ENCODE results near the gene OSBPL5.

The OSBPL5 gene, protein sequence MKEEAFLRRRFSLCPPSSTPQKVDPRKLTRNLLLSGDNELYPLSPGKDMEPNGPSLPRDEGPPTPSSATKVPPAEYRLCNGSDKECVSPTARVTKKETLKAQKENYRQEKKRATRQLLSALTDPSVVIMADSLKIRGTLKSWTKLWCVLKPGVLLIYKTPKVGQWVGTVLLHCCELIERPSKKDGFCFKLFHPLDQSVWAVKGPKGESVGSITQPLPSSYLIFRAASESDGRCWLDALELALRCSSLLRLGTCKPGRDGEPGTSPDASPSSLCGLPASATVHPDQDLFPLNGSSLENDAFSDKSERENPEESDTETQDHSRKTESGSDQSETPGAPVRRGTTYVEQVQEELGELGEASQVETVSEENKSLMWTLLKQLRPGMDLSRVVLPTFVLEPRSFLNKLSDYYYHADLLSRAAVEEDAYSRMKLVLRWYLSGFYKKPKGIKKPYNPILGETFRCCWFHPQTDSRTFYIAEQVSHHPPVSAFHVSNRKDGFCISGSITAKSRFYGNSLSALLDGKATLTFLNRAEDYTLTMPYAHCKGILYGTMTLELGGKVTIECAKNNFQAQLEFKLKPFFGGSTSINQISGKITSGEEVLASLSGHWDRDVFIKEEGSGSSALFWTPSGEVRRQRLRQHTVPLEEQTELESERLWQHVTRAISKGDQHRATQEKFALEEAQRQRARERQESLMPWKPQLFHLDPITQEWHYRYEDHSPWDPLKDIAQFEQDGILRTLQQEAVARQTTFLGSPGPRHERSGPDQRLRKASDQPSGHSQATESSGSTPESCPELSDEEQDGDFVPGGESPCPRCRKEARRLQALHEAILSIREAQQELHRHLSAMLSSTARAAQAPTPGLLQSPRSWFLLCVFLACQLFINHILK

DNA sequence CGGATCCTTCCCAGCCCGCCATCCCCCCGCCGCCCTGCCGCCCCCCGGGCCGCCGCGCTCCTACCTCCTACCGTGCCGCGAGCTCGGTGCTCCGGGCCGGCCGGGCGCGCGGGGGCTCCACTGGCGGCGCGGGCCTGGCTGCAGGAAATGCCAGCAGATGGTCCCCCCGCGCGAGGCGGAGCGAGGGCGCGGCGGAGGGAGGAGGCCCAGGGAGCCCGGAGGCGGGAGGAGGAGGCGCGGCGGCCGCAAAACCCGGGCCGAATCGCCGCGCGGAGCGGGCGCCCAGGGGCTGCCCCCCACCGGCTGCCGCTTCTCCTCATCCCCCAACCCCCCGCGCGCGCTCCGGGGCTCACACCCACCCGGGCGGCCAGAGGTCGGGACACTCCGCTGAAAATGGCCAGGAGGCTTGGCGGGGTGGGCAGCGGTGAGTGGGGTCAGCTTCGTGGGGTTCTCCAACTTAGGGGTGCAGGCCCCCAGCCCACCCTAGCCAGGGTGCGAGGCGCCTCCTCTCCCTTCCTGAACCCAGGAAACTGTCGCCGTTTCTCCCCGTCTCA is at the start of gene OSBPL5:
Gene OSBPL5, minus strand, starts transcription at position 159 of the 554 bp plus-strand sequence. CDS start 36,162 bp downstream, outside the sequence.
- peak in 1 of 2 donors; percentile 22 for DNase-seq (ENCODE audit: low read depth in 2 of 2, low spot score in 1 of 2)

DNA sequence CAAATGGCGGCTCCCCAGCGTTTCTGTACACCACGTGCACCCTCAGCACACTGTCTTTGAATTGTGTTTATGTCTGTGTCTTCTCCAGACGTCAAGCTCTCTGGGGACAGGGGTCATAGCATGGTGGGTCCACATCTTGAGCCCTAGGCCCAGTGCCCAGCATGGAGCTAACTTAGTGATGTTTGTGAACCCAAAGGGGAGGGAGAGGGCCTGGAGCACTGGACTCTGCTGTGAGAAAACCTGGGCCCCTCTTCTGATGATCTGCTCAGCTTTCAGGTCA is 49.2 kb upstream of the OSBPL5 start:
- no peak for DNase-seq (ENCODE audit: low read depth in 2 of 2, low spot score in 1 of 2)

DNA sequence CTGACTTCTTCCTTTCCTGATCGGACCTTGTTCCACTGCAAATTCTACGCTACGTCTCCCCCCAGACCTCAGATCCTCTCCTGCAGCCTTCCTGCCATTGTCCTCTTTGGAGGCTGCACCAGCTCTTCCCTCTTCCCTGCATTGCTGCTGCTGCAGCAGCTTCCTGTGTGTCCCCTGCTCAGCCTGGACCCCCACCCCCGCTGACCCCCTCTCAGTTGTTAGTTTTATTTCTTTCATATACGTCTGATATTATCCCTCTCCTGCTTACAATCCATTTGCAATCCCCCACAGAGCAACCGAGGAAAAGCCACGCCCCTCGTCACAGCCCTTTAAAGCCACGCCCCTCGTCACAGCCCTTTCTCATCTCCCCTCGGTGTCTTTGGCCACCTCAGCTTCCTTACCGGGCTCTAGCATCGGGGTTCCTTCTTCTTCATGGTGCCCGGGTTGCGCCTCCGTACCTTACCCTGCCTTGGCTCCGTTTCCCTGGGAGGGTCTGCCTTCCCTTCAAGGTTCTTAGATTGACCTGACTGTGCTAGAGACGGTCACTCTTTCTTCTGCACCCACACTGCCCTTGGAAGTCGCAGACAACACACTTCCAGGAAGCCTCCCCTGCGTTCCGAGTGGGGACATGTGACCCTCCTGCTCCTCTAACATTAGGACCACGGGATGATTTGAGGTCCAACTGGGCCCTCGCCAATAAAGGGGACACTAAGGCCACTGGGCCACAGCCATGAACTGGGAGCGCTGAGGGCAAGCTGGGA is 48.7 kb upstream of the OSBPL5 start:
- DNase-seq (ENCODE audit: low read depth in 2 of 2, low spot score in 1 of 2) = no peak

DNA sequence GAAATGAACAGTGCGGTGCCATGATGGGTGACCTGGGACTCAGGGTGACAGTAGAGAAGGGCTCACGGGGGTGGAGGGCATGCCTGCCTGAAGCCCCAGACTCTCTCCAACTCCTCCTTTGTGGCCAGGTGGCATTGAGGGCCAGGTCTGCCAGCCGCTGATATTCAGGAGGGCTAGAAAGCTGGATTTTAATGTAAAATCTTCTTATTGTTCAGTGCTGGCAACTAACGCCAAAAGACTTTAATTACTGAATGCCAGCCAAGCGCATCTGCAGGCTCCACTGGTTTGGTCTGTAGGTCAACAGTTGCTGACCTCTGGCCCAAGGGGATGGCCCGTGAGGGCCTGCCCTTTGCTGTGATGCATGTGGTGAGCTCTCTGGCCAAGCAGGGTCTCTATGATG is 43.2 kb upstream of the OSBPL5 start:
- no peak for DNase-seq (ENCODE audit: low read depth in 2 of 2, low spot score in 1 of 2)

DNA sequence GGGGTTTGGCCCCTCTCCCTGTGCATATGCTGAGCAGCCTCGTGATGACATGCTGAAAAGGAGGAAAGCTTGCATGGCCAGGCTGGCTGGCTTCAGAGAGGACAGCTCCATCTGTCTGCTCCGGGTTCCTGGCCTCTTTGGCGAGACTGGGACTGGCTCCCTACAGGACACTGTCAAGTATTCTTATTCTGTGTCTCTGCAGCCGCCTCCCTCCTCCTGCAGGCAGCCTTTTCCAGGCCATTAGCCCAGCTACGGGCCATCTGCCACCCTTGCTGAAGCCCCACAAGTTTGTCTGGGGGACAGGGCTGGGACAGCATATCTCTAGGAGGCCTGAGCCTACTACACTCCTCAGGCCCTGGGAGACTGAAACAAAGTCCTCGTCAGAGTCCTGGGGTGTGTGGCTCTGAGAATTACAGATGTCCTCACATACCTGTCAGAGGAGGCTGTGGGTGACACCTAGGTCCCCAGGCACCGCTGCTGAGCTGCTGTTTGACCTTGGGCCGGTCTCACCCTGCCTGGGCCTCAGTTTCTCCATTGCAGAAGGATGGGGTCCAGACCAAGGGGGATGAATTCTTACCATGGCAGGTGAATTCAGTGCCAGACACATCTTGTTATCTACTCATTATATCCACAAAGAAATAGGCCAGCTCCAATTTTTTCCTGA is 42.5 kb upstream of the OSBPL5 start:
- no peak for DNase-seq (ENCODE audit: low read depth in 2 of 2, low spot score in 1 of 2)

DNA sequence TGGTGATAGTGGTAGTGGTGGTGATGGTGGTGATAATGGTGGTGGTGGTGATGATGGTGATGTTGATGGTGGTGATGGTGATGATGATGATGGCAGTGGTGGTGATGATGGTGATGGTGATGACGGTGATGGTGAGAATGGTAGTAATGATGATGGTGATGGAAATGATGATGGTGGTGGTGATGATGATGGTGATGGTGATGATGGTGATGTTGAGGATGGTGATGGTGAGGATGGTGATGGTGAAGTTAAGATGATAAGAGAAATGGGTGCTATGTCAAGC is 41.8 kb upstream of the OSBPL5 start:
- no peak for DNase-seq (ENCODE audit: low read depth in 2 of 2, low spot score in 1 of 2)

DNA sequence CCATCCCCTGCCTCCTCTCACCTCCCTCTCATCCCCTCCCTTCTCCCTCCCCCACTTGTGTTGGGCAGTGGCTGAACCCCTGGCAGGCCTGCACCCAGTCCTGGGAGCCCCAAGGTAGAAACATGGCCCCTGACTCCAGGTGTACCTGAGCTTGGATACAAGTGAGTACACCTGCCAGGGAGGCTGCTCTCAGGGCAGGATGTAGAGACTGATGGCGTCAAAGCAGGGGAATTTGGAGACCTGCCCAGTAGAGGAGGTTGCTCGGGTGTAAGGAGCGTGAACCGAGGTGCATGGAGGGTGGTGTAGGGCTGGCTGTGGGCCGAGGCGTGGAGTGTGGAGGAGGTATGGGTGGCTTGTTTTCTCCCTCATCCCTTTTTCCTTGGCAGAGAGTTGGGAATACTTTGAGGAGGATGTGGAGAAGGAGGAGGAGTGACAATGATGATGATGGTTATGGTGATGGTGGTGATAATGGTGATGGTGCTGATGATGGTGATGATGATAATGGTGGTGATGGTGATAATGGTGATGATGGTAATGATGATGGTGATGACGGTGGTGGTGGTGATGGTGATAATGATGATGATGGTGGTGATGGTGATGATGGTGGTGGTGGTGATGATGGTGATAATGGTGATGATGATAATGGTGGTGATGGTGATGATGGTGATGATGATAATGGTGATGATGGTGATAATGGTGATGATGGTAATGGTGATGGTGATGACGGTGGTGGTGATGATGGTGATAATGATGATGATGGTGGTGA is 41.2 kb upstream of the OSBPL5 start:
- no peak for DNase-seq (ENCODE audit: low read depth in 2 of 2, low spot score in 1 of 2)

DNA sequence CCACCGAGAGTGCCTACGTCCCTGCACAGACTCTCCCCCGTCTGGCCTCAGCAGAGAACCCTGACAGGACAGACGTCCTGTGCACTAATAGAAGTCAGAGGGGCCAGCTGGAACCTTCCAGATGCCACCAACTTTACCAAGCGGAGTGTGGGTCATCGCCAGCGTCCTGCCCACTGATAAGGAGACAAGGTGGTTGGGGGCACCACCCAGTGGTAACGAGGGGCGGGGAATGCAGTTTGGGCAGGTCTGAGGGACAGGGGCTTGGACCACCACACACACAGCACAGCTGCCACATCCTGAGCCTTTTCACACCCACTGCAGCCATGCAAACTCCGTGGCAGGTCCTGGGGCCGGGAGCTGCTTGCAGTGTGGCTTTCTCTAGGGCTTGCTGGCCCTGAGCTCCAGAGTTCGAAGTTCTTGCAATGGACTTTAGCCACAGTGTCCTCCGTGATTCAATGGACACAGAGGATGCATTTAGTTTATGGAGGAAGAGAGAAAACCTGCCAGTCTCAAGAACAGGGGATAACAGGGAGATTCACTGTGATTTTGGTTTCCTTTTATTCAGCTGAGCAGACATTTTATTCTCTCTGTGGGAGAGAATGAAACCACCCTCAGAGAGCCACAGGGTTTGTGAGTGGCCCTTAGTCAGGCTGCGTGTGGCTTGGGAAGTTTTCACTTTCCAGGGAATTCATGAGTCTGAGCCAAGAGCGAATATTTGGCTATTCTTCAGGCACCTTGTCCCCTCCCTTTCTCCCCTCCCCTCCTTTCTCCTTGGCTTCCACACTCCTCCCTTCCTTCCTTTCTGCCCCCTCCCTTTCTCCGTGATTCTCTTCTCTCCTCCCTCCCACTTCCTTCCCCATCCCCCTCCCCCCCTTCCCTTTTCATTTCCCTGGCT is 40.4 kb upstream of the OSBPL5 start:
- no peak for DNase-seq (ENCODE audit: low read depth in 2 of 2, low spot score in 1 of 2)

DNA sequence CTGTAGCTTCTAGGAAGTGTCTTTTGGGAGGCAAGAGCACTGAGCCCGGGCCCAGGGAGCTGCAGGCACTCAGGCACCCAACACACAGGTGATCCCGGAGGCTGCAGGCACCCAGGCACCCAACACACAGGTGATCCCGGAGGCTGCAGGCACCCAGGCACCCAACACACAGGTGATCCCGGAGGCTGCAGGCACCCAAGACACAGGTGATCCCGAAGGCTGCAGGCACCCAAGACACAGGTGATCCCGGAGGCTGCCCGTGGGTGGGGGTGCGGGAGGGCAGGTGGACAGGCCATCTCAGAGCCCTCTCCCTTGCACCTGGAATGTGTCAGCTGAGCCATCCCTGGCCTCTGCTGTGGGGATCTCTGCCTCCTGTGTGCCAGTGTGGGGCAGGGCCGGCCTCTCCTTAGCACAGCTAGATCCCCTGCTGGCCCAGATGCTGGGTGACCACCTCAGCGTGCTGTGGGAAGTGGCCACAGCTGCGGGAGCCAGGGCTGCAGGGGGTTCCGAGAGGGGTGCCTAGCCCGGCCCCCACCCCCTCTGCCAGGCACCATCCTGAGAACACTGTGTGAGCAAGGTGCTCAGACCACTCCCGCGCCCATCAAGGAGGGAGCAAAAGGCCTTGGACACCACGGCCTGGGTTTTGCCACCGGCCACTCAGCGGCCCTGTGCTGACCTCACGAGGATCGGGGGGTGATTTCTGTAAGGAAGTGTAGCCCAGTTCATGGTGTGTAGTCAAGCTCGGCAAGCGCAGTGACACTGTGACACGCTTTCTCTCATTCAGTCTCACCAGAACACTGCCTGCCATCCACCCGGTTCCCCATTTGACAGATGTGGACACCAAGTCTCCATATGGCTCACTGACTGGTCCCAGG is 39.3 kb upstream of the OSBPL5 start:
- no peak for DNase-seq (ENCODE audit: low read depth in 2 of 2, low spot score in 1 of 2)

DNA sequence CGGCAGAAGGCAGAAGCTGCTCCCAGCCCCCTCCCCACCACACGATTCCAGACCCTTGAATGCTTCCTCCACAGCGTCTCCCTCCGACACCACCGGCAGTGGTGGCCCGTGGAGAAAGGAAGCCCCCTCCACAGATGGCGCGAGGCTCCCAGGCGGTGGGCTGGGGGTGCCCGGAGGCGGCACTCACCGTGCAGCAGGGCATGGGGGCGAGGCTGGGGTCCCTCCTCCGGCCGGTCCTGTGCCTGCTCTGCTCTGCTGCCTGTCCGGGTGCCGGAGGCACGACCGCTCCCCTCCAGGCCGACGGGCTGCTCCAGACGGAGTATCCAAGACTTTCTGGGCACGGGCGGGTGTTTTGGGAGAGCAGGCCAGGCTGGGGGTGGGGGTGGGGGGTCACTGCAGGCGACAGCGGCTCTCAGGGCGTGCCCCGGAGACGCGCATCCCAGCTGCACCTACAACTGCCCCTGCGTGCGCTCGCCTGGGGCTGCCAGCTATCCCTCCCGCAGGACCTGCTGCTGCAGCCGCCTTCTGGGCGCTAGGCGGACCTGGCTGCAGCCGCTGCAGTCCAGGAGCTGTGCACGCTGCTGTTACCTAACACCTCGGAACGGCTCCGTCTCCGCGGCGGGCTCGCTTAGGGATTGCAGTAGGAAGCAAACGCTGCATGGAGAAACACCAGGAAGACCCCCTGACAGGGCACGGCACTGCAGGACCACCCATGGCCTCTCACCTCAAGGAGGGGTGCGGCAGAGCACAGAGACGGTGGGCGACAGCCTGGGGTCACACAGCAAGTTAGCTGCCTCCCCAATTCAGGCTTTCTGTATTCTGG is 38.3 kb upstream of the OSBPL5 start:
- no peak for DNase-seq (ENCODE audit: low read depth in 2 of 2, low spot score in 1 of 2)

DNA sequence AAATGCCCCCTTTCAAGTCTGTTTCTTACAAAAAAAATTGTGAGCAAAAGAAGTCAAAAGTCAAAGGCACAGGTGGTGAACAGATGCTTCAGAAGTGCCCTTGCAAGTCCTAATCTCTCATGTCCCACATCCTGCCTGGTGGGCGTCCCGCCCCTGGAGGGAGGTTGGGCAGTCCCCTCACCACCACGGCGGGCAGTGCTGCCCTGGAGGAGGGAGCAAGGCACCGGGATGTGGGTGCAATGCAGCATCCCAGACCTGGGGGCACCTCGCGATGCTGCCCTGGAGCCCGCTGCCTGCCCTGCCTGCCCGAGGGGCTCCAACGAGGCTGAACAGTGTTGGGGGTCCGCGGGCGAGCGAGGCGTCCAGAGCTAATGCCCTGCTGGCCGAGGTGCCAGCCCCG is 37.6 kb upstream of the OSBPL5 start:
- no peak for DNase-seq (ENCODE audit: low read depth in 2 of 2, low spot score in 1 of 2)

DNA sequence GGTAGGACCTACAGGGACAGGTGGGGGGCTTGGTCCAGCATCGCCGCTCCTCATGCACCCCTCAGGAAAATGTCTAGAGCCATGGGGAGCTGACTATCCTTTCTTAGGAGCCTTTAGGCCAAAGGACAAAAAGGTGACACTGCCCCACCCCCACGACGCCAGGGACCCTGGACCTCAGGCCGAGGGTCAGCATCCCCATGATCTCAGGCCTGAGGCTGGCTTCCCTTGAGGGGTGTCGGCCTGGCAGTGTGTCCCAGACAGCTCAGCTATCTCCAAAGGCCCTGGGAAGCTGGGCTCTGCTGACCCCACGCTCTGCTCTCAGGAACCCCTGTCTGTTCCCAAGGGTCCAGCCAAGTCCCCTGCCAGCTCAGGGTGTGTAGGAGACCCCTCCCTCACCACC is 37.2 kb upstream of the OSBPL5 start:
- no peak for DNase-seq (ENCODE audit: low read depth in 2 of 2, low spot score in 1 of 2)

DNA sequence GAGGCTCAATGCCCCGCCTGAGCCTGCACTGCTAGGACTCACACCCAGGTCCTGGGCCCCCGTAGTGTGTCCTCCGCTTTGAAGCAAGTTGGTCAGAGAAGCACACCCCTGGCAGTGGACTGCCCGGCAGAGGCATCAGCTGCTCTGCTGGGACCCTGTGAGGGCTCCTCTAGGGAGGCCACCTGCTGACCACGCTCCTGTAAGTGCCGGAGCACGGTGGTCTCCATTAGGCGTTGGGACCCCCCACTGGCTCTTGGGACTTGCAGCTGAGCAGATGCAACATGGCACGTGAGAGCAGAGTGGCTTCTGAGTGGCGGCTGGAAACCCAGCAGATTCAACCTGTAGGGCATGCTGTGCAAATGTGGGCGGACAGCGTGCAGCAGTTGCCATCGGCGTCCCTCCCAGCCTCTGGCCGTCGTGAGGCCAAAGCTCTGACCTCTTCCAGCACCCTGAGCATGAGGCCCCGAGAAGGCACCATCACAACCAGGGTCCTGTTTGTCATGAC is 36.6 kb upstream of the OSBPL5 start:
- no peak for DNase-seq (ENCODE audit: low read depth in 2 of 2, low spot score in 1 of 2)

DNA sequence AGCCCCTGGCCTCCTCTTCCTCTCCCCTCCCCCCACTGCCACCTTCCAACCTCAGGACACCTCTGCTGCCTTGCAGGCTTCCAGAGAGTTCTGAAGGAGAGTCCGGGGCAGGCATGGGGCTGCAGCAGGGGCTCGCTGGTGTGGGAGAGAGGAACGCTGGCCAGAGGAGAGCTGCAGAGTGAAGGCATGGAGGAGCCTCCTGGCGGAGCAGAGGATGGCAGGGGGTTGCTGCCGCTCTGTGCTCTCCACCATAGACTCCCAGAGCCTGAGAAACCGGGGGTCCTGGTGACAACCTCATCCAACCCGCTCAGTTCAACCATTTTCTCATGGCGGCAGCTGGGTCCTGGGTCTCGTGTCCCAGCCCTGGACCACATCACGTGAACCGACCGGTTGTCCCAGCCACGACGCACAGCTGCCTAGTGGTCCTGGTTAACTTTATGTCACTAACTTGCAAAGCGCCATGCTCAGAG is 36.0 kb upstream of the OSBPL5 start:
- no peak for DNase-seq (ENCODE audit: low read depth in 2 of 2, low spot score in 1 of 2)

DNA sequence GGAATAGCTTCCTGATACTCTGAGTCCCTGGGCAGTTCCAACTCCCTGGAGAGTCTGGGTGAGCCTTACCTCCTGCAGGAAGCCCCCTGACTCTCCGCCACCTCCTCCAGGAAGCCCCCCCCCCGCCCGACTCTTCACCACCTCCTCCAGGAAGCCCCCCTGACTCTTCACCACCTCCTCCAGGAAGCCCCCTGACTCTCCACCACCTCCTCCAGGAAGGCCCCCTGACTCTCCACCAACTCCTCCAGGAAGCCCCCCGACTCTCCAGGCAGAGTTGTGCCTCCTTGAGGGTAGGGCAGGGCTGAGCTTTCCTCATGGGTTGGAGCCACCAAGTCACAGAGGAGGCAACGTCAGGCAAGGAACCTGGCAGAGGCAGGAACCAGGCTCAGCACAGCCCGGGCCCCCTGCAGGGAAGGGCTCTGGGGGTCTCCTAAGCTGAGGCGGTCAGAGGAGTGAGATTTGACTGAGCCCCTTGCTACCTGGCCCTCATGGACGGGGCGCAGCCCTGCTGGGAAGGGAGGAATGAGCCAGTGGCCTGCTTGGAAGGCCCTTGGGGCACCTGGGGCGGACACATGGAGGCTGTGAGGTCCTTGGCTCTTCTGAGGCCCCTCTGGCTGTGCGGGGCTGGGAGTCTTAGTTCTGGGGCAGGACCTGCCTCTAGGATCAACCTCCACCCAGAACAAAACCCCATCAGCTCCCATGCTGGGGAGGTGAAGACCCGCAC is 35.4 kb upstream of the OSBPL5 start:
- no peak for DNase-seq (ENCODE audit: low read depth in 2 of 2, low spot score in 1 of 2)

DNA sequence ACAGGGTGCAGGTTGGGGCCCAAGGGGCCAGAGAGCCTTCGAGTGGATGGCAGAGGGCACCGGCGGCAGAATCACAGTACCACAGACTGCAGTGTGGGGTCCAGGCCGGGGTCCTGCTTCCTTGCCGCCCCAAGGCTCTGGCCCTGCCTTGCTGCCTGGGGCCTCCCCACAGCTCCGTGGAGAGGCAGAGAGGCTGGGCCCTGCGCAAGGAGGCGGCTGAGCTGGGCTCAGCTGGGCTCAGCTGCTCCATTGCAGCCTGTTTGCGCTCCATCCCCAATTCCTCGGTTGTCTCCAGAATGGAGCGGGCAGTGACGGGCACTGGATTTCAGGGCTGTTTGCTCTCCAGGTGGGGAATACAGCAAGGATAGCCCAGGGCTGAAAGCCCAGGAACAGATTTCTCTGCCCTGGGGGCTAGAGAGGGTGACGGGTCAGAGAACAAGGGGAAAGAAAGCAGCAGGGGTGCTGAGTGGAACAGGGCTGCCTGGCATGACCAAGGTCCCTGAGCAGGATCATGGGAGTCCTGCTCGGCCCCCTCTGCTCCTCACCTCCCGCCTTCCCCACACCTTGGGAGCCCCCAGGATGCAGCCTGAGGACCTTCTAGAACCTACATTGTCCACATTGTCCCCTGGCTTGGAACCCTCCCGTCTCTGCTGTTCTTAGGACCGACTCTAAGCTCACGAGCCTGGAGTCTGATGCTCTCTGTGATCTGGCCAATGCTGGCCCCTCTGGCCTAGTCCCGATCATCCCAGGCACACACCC is 34.6 kb upstream of the OSBPL5 start:
- no peak for DNase-seq (ENCODE audit: low read depth in 2 of 2, low spot score in 1 of 2)

All from stimulated activated CD8-positive, alpha-beta memory T cell treated with anti-CD3 and anti-CD28 coated beads, Interleukin-4, amount 100 ng/mL, for 4 hours (primary cell).